Kidney (tissue), 14 donors: Measurements from ENCODE around the gene OGG1. TPM values are rescaled to one million over a fixed set of nuclear protein-coding genes. Genes with fewer than 3 reads are reported as not detected.

Experiments
- DNase-seq, 5 donors: peaks; one replicate each; pipeline ENCODE4 v3.0.0-alpha.2; 2013 to 2020
- FAIRE-seq: peaks from 2 replicates; lab custom pipeline; 2012; peaks lifted over from hg19 to GRCh38; lab: Jason Lieb, UNC
- H3K27ac ChIP-seq, 2 donors: one replicate each; pipeline ENCODE4 v1.7.0; 2013; ENCODE audit warnings: low read depth in 2 of 2, low read length in 2 of 2, inconsistent platforms in 1 of 2
- H3K27me3 ChIP-seq: one replicate; pipeline ENCODE4 v1.7.1; 2013; ENCODE audit warnings: low read length, inconsistent platforms; ENCODE audit not compliant: control insufficient read depth, insufficient read depth
- H3K36me3 ChIP-seq, 3 donors: one replicate each; pipeline versions ENCODE4 v1.7.0 to v1.7.1; 2013; ENCODE audit warnings: low read length in 3 of 3, control low read depth in 1 of 3, inconsistent platforms in 1 of 3; ENCODE audit not compliant: insufficient read depth in 3 of 3, control insufficient read depth in 2 of 3
- H3K4me1 ChIP-seq, 3 donors: one replicate each; pipeline versions ENCODE4 v1.7.0 to v1.7.1; 2013; ENCODE audit warnings: low read length in 3 of 3, inconsistent platforms in 1 of 3, low read depth in 1 of 3; ENCODE audit not compliant: control insufficient read depth in 2 of 3, insufficient read depth in 2 of 3
- H3K4me3 ChIP-seq, 3 donors: one replicate each; pipeline versions ENCODE4 v1.7.0 to v1.8.1; 2013; ENCODE audit warnings: low read length in 3 of 3, control low read depth in 1 of 3, inconsistent platforms in 1 of 3
- H3K9ac ChIP-seq, 3 donors: one replicate each; pipeline versions ENCODE4 v1.7.0 to v1.7.1; 2013; ENCODE audit warnings: low read length in 3 of 3, control low read depth in 1 of 3, inconsistent platforms in 1 of 3
- H3K9me3 ChIP-seq, 3 donors: one replicate each; pipeline versions ENCODE4 v1.7.0 to v1.7.1; 2013; ENCODE audit warnings: low read length in 3 of 3, control low read depth in 1 of 3, inconsistent platforms in 1 of 3; ENCODE audit not compliant: control insufficient read depth in 2 of 3, insufficient read depth in 1 of 3
- intact Hi-C: fragments of 100-400 bp; cut with DNase I; formaldehyde crosslinking; loops from one replicate; pipeline ENCODE4 v1.11.1; 2022
- polyA plus RNA-seq: library from polyadenylated mRNA; stranded (reverse); fragments of 350-450 nt; fragmentation: Illumina TruSeq; extraction: RNeasy Lipid Tissue Mini Kit (QIAGEN cat#74804); gene quantifications from one replicate; pipeline ENCODE4 v1.2.3, GENCODE V29; 2014; ENCODE audit warnings: low read depth, low replicate concordance; ENCODE audit not compliant: insufficient read depth
- total RNA-seq: library from RNA; stranded (reverse); fragmentation: NEBNext Ultra II Directional; extraction: Animal tissue kit (Norgen Biotek cat#: 25700); gene quantifications from one replicate; pipeline ENCODE4 v1.2.1, GENCODE V29; 2021
- TF ChIP-seq, protein P1 (sequence below): IDR thresholded peaks from 3 replicates; pipeline ENCODE4 v1.5.1; 2012; ENCODE audit warnings: mild to moderate bottlenecking, moderate library complexity, borderline replicate concordance; ENCODE audit not compliant: insufficient read depth; ENCODE audit errors: extremely low read depth
- donor health status: control.
- donor health status: control.
- donor health status: control.
- donor health status: control.
- donor health status: control.
- donor health status: DM: yes; HTN: yes; CAD: no.
- donor health status: Normal renal cell carcinoma (clear cell type).

The OGG1 gene
- total and polyA plus RNA-seq, 2 donors from 2014 or later: 31.1 to 51.6 TPM

DNA sequence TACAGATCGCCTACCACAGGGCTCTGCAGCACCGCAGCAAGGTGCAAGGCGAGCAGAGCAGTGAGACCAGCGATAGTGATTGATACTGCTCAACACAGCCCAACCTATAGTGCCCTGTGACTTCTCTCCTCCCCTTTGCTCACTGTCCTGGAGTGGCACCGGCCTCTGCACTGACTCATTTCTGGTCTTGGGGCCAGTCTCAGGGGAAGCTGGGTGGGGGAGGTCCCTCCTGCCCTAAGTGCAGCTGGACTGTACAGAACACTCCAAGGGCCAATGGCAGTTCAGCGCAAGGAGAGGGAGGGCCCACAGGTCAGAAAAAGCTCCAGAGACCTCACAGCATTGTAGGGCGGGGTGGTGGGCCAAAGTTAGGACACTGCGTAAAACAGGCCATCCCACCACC is 2.5 kb upstream of the OGG1 start:
- Histone ChIP-seq H3K36me3 (peaks cover 8 to 64% (median 42%) of the 10 kb centered on the region in 3 donors), H3K27me3 (no peaks in the 10 kb centered on the region), H3K9ac (no peak overlapping the region), H3K4me1 (peaks cover 0 to 18% (median 11%) of the 10 kb centered on the region in 3 donors), H3K4me3 (no peak overlapping the region), H3K27ac (no peak overlapping the region), H3K9me3 (no peaks in the 10 kb centered on the region)
- intact Hi-C loops: no loop called here
- DNase-seq (no peak), FAIRE-seq (no peak)
- TF ChIP-seq, protein P1, sequence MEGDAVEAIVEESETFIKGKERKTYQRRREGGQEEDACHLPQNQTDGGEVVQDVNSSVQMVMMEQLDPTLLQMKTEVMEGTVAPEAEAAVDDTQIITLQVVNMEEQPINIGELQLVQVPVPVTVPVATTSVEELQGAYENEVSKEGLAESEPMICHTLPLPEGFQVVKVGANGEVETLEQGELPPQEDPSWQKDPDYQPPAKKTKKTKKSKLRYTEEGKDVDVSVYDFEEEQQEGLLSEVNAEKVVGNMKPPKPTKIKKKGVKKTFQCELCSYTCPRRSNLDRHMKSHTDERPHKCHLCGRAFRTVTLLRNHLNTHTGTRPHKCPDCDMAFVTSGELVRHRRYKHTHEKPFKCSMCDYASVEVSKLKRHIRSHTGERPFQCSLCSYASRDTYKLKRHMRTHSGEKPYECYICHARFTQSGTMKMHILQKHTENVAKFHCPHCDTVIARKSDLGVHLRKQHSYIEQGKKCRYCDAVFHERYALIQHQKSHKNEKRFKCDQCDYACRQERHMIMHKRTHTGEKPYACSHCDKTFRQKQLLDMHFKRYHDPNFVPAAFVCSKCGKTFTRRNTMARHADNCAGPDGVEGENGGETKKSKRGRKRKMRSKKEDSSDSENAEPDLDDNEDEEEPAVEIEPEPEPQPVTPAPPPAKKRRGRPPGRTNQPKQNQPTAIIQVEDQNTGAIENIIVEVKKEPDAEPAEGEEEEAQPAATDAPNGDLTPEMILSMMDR: no peak

DNA sequence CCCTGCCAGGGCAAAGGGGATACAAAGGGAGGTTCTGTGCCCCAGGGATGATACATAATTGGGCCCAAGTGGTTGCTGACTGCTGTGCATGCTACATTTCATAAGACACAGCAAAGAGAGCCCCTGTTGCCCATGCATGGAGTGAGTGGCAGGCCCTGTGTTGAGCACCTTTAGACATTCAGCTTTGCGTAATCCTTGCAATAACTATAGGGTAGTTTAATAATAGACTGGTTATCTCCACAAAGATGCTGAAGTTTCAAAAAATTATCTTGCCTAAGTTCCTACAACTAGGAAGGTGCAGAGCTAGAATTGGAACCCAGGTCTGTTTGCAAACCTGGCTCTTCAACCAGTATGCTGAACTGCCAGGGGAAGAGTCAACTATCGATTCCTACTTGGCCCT is 1.7 kb upstream of the OGG1 start:
- H3K27ac ChIP-seq: no peak overlapping the region
- H3K27me3 ChIP-seq: no peaks in the 10 kb centered on the region
- FAIRE-seq: no peak
- TF ChIP-seq, protein P1: no peak
- H3K4me1 ChIP-seq: peaks cover 0 to 18% (median 11%) of the 10 kb centered on the region in 3 donors
- intact Hi-C loops: no loop called here
- H3K36me3 ChIP-seq: peaks cover 8 to 61% (median 39%) of the 10 kb centered on the region in 3 donors
- no peaks in the 10 kb centered on the region for H3K9me3 ChIP-seq
- no peak for DNase-seq
- no peak overlapping the region for H3K9ac ChIP-seq
- H3K4me3 ChIP-seq: no peak overlapping the region

DNA sequence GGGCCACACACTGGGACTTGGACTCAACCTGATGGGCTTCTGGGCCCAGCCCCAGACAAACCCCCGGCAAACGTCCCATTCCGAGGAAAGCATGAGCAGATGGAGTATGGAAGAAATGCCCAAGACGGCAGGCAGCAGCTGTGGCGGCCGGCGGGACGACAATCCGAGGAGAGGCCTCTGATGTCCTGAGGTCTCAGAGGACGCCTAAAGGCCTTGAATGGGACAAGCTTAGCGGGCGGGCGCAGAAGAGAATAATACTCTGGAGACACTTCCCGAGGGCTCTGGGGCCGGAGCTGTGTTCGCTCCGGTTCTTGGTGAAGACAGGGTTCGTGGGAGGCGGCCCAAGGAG is 482 bp upstream of the OGG1 start:
- peak overlapping the region; percentile 61 to 89 for H3K27ac ChIP-seq
- peak overlapping the region; percentile 58 to 91 (median 62) for H3K4me3 ChIP-seq
- no peaks in the 10 kb centered on the region for H3K9me3 ChIP-seq
- H3K9ac ChIP-seq: peak overlapping the region; percentile 31 to 67 (median 63)
- H3K4me1 ChIP-seq: peaks cover 0 to 18% (median 12%) of the 10 kb centered on the region in 3 donors
- H3K27me3 ChIP-seq: no peaks in the 10 kb centered on the region
- intact Hi-C loops: no loop called here
- DNase-seq: no peak
- H3K36me3 ChIP-seq: peaks cover 8 to 49% (median 32%) of the 10 kb centered on the region in 3 donors
- no peak for FAIRE-seq
- TF ChIP-seq, protein P1: no peak
